IMR-90 (cell line): Measurements from ENCODE around the gene CD72.

ENCODE experiments used
- BHLHE40 ChIP-seq: fragments of 150-350 bp; IDR thresholded peaks from 2 replicates; pipeline ENCODE4 v1.6.1; 2016; ENCODE audit warnings: mild to moderate bottlenecking, low read depth, low read length
- CEBPB ChIP-seq: IDR thresholded peaks from 2 replicates; pipeline ENCODE4 v1.6.1; 2012; ENCODE audit warnings: low read depth, low read length, improper control_type of control experiment
- CTCF ChIP-seq: conservative IDR thresholded peaks from 2 replicates; pipeline ENCODE4 v1.5.1; 2012; ENCODE audit warnings: mild to moderate bottlenecking, low read depth, low read length, improper control_type of control experiment
- FOS ChIP-seq: fragments of 150-350 bp; IDR thresholded peaks from 2 replicates; pipeline ENCODE4 v1.6.1; 2016; ENCODE audit warnings: low read depth, low read length
- MAFK ChIP-seq: IDR thresholded peaks from 2 replicates; pipeline ENCODE4 v1.6.1; 2012; ENCODE audit warnings: low read depth, low read length, improper control_type of control experiment
- MAZ ChIP-seq: IDR thresholded peaks from 2 replicates; pipeline ENCODE4 v1.6.1; 2012; ENCODE audit warnings: low read depth, mild to moderate bottlenecking, low read length, improper control_type of control experiment, moderate library complexity, borderline replicate concordance
- POLR2A ChIP-seq: IDR thresholded peaks from 2 replicates; pipeline ENCODE4 v1.6.1; 2012; ENCODE audit warnings: mild to moderate bottlenecking, low read depth, low read length
- RCOR1 ChIP-seq: IDR thresholded peaks from 2 replicates; pipeline ENCODE4 v1.6.1; 2012; ENCODE audit warnings: mild to moderate bottlenecking, low read length, improper control_type of control experiment; ENCODE audit not compliant: insufficient replicate concordance
- RFX5 ChIP-seq: IDR thresholded peaks from 2 replicates; pipeline ENCODE4 v1.8.0; 2012; ENCODE audit warnings: low read depth, mild to moderate bottlenecking, low read length, moderate library complexity
- SMC3 ChIP-seq: fragments of 150-350 bp; IDR thresholded peaks from 2 replicates; pipeline ENCODE4 v1.6.1; 2016; ENCODE audit warnings: low read depth, mild to moderate bottlenecking, antibody characterized with exemption, low read length, moderate library complexity
- TF ChIP-seq, protein P1 (sequence below): fragments of 150-350 bp; IDR thresholded peaks from 2 replicates; pipeline ENCODE4 v1.6.1; 2017; ENCODE audit warnings: mild to moderate bottlenecking, antibody characterized with exemption, low read length, low read depth

DNA sequence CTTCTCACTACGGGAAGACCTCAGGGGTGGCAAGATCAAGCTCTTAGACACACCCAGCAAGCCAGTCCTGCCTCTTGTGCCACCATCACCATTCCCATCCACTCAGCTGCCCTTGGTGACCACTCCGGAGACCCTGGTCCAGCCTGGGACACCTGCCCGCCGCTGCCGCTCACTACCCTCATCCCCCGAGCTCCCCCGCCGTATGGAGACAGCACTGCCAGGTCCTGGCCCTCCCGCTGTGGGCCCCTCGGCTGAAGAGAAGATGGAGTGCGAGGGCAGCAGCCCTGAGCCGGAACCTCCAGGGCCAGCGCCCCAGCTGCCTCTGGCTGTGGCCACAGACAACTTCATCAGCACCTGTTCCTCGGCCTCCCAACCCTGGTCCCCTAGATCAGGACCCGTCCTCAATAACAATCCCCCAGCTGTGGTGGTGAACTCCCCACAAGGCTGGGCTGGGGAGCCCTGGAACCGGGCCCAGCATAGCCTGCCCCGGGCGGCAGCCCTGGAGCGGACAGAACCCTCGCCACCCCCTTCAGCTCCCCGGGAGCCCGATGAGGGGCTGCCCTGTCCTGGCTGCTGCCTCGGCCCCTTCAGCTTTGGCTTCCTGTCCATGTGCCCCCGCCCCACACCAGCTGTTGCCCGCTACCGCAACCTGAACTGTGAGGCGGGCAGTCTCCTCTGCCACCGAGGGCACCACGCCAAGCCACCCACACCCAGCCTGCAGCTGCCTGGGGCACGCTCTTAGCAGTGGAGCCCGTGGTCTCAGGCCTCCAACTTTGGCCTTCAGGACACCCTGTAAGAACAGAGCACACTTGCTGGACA, 9.0 kb downstream of the CD72 start:
- no peak for TF ChIP-seq CTCF
- TF ChIP-seq POLR2A = no peak
- no peak for TF ChIP-seq RFX5
- no peak for TF ChIP-seq MAFK
- TF ChIP-seq CEBPB = no peak
- TF ChIP-seq MAZ = no peak
- TF ChIP-seq, protein P1, sequence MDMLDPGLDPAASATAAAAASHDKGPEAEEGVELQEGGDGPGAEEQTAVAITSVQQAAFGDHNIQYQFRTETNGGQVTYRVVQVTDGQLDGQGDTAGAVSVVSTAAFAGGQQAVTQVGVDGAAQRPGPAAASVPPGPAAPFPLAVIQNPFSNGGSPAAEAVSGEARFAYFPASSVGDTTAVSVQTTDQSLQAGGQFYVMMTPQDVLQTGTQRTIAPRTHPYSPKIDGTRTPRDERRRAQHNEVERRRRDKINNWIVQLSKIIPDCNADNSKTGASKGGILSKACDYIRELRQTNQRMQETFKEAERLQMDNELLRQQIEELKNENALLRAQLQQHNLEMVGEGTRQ = no peak
- no peak for TF ChIP-seq BHLHE40
- no peak for TF ChIP-seq RCOR1
- TF ChIP-seq SMC3 = no peak
- no peak for TF ChIP-seq FOS
